22Rv1 (cell line): ENCODE data around the gene MAPK8IP1.

Experiments used
- CTCF ChIP-seq: fragments of 450-650 bp; IDR thresholded peaks from 2 replicates; pipeline ENCODE4 v1.5.1; 2017; ENCODE audit warnings: mild to moderate bottlenecking
- ZFX ChIP-seq: fragments of 450-650 bp; IDR thresholded peaks from 2 replicates; pipeline ENCODE4 v1.6.1; 2017; ENCODE audit warnings: antibody characterized with exemption, borderline replicate concordance

GRCh38 chr11:45860348-45860747 lies 25.1 kb upstream of the MAPK8IP1 start:
- TF ChIP-seq CTCF = no peak
- TF ChIP-seq ZFX = no peak
